ENCODE measurements around the gene FOXK1. TPM values are rescaled to one million over a fixed set of nuclear protein-coding genes. Genes with fewer than 3 reads are reported as not detected.

Gene FOXK1
- total and polyA plus RNA-seq, 2 of the 13 experiments (the other 11 are each of a cell fraction or from before 2014, with no cell fraction given), result 4.6 to 8.8 TPM

- POLR2A ChIA-PET, result interaction anchor here (2.0 kb wide), 1 partner anchor 9 kb away, joined by 8 read pairs; the partner anchor contains the start of gene AP5Z1
- BruUV-seq (replicated peaks), result no TSS peak
- TF ChIP-seq FOSL1 (CRISPR knock-in tag; IDR thresholded peaks at IDR 0.05; ENCODE audit: borderline replicate concordance) (no peak), SOX13 (IDR thresholded peaks at IDR 0.05) (no peak), SOX13 (CRISPR knock-in tag; conservative IDR thresholded peaks at IDR 0.05 in 1 of 2, IDR thresholded peaks at IDR 0.05 in 1 of 2) (no peak), ZNF317 (CRISPR knock-in tag; IDR thresholded peaks at IDR 0.05) (no peak), RBFOX2 (IDR thresholded peaks at IDR 0.05; ENCODE audit: low read depth, low read length) (0 out of 2 replicates have a peak, but pooled peaks have one; percentile 14), ZNF615 (CRISPR knock-in tag; IDR thresholded peaks at IDR 0.05; ENCODE audit: borderline replicate concordance) (no peak), SMAD1 (CRISPR knock-in tag; IDR thresholded peaks at IDR 0.05; ENCODE audit: borderline replicate concordance, low read depth) (no peak)
Observed at GRCh38 chr7:4784799-4785198, 102.7 kb downstream of the FOXK1 start.

DNA sequence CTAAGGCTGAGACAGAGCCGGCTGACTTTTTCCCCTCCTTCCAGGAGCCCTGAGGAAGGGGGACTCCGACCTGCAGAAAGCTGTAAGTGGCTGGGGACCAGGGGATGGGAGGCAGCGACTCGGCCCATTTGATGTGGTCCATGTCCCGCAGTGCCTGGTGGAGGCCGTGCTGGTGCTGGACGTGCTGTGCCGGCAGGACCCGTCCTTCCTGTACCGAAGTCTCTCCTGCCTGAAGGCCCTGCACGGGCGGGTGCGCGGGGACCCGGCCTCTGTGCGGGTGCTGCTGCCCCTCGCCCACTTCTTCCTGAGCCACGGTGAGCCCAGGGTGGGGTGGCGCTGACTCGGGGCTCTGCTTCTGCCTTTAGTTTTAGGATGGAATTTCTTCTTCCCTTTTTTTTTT is 103.3 kb downstream of the FOXK1 start:
- Histone ChIP-seq H3K27ac (ENCODE audit: extremely low read length, insufficient read depth, low read length) (no peak overlapping the region), H3K79me2 (ENCODE audit: insufficient read depth, low read length) (no peaks in the 10 kb centered on the region), H3K4me1 (ENCODE audit: insufficient read depth, low read length) (no peaks in the 10 kb centered on the region), H3K27me3 (ENCODE audit: control insufficient read depth in 1 of 2, insufficient read depth in 2 of 2, low read length in 2 of 2) (no peaks in the 10 kb centered on the region), H3K4me2 (ENCODE audit: low read depth, low read length) (no peak overlapping the region), H2AFZ (ENCODE audit: low read length) (no peak overlapping the region), H3K36me3 (replicated peaks in 1 of 2; ENCODE audit: control insufficient read depth in 1 of 2, insufficient read depth in 2 of 2, low read length in 2 of 2) (peaks cover 21 to 36% of the 10 kb centered on the region in 2 experiments; a peak in 4 of 5 replicates), H3K4me3 (replicated peaks in 1 of 3; ENCODE audit: insufficient read depth in 1 of 3, low read depth in 2 of 3, low read length in 3 of 3) (no peak overlapping the region), H3K9me3 (ENCODE audit: low read length) (no peaks in the 10 kb centered on the region), H3K9ac (ENCODE audit: insufficient read depth, low read depth, low read length) (no peak overlapping the region), H4K20me1 (ENCODE audit: insufficient read depth, low read length) (no peaks in the 10 kb centered on the region)
- in situ Hi-C loops (cut with HindIII; ENCODE audit: extremely low pct_ligation_motif_present, low pct_unique_long_range_greater_than_20kb) (no loop called here), intact Hi-C loops (cut with micrococcal nuclease; ENCODE audit: unreplicated experiment) (no loop called here)
- CTCF ChIA-PET (ENCODE audit: low intra/inter-chr PET ratio, low total read pairs), result no interaction called here
- 91% methylated on average over 15 of the region's 20 CpGs for WGBS (ENCODE audit: low lambda C conversion rate)
- POLR2A ChIA-PET, result interaction anchor here (2.0 kb wide), 1 partner anchor 10 kb away, joined by 8 read pairs; the partner anchor contains the start of gene AP5Z1
- no TSS peak for BruUV-seq (replicated peaks)
- DNase-seq (ENCODE audit: low spot score), result no peak
- TF ChIP-seq AGO2 (optimal IDR thresholded peaks at IDR 0.05; ENCODE audit: low read depth, low read length), result peak; percentile 17
- TF ChIP-seq PBX3 (CRISPR knock-in tag; IDR thresholded peaks at IDR 0.05; ENCODE audit: borderline replicate concordance), result no peak
- ATAC-seq, result no peak
- FAIRE-seq, result no peak

More at GRCh38 chr7:4784799-4785198, 102.7 kb downstream of the FOXK1 start:
- ATAC-seq, result no peak
- Histone ChIP-seq H3K4me1 (ENCODE audit: insufficient read depth, low read length) (no peaks in the 10 kb centered on the region), H3K9me3 (ENCODE audit: low read length) (no peaks in the 10 kb centered on the region), H3K4me3 (replicated peaks in 1 of 3; ENCODE audit: insufficient read depth in 1 of 3, low read depth in 2 of 3, low read length in 3 of 3) (no peak overlapping the region), H3K4me2 (ENCODE audit: low read depth, low read length) (no peak overlapping the region), H3K27ac (ENCODE audit: extremely low read length, insufficient read depth, low read length) (no peak overlapping the region), H4K20me1 (ENCODE audit: insufficient read depth, low read length) (no peaks in the 10 kb centered on the region), H3K36me3 (replicated peaks in 1 of 2; ENCODE audit: control insufficient read depth in 1 of 2, insufficient read depth in 2 of 2, low read length in 2 of 2) (peaks cover 21 to 39% of the 10 kb centered on the region in 2 experiments; a peak in 4 of 5 replicates), H3K27me3 (ENCODE audit: control insufficient read depth in 1 of 2, insufficient read depth in 2 of 2, low read length in 2 of 2) (no peaks in the 10 kb centered on the region), H3K79me2 (ENCODE audit: insufficient read depth, low read length) (no peaks in the 10 kb centered on the region), H3K9ac (ENCODE audit: insufficient read depth, low read depth, low read length) (no peak overlapping the region), H2AFZ (ENCODE audit: low read length) (no peak overlapping the region)
- WGBS (ENCODE audit: low lambda C conversion rate), result 97% methylated on average over 15 of the region's 19 CpGs
- no peak for FAIRE-seq
- intact Hi-C loops (cut with micrococcal nuclease; ENCODE audit: unreplicated experiment), result no loop called here
- CTCF ChIA-PET (ENCODE audit: low intra/inter-chr PET ratio, low total read pairs), result no interaction called here
- no peak for DNase-seq (ENCODE audit: low spot score)
- in situ Hi-C loops (cut with HindIII; ENCODE audit: extremely low pct_ligation_motif_present, low pct_unique_long_range_greater_than_20kb), result no loop called here

All from HepG2 (cell line).